ENCODE results near the gene MTHFSD. TPM values are rescaled to one million over a fixed set of nuclear protein-coding genes. Genes with fewer than 3 reads are reported as not detected.

MTHFSD gene
- polyA plus RNA-seq, 1 of the 3 experiments (the other 2 are of a cell fraction): 15.6 TPM

DNA sequence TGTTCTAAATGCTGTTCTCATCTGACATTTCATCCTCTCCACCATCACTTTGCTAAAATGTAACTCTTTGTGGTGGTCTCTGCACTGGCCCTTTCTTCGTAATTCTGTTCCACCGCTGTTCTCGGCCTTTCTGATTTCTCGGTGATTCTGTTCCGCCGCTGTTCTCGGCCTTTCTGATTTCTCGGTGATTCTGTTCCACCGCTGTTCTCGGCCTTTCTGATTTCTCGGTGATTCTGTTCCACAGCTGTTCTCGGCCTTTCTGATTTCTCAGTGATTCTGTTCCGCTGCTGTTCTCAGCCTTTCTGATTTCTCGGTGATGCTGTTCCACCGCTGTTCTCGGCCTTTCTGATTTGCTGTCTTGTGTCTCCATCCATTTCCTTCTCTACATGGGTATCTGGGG lies 32.4 kb downstream of the MTHFSD start:
- H3K79me2 ChIP-seq (ENCODE audit: insufficient read depth): no peaks in the 10 kb centered on the region
- H3F3A ChIP-seq (replicated peaks; ENCODE audit: insufficient read depth): no peaks in the 10 kb centered on the region
- ChIA-PET POLR2A (no interaction called here), CTCF (interaction anchor here (0.9 to 10.0 kb wide), 2 partner anchors 182 to 448 kb away, joined by 3 to 178 read pairs; no protein-coding TSS in a partner anchor)
- no peaks in the 10 kb centered on the region for H3K36me3 ChIP-seq (replicated peaks in 1 of 2; ENCODE audit: control insufficient read depth in 1 of 2, insufficient read depth in 2 of 2, low read length in 1 of 2)
- H3K27ac ChIP-seq (ENCODE audit: low read depth in 2 of 2, low read length in 1 of 2): no peak overlapping the region
- no peak overlapping the region for H3K4me3 ChIP-seq (ENCODE audit: low read depth in 2 of 2, low read length in 1 of 2)
- WGBS (ENCODE audit: low lambda C conversion rate): 71% methylated on average over 16 of the region's 16 CpGs
- peaks cover 53% of the 10 kb centered on the region for H3K27me3 ChIP-seq (ENCODE audit: insufficient read depth)
- H3K9me3 ChIP-seq: no peaks in the 10 kb centered on the region
- TF ChIP-seq CHD2 (IDR thresholded peaks at IDR 0.05; ENCODE audit: low read length, partially characterized antibody): no peak
- TF ChIP-seq, protein P1, sequence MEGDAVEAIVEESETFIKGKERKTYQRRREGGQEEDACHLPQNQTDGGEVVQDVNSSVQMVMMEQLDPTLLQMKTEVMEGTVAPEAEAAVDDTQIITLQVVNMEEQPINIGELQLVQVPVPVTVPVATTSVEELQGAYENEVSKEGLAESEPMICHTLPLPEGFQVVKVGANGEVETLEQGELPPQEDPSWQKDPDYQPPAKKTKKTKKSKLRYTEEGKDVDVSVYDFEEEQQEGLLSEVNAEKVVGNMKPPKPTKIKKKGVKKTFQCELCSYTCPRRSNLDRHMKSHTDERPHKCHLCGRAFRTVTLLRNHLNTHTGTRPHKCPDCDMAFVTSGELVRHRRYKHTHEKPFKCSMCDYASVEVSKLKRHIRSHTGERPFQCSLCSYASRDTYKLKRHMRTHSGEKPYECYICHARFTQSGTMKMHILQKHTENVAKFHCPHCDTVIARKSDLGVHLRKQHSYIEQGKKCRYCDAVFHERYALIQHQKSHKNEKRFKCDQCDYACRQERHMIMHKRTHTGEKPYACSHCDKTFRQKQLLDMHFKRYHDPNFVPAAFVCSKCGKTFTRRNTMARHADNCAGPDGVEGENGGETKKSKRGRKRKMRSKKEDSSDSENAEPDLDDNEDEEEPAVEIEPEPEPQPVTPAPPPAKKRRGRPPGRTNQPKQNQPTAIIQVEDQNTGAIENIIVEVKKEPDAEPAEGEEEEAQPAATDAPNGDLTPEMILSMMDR (IDR thresholded peaks at IDR 0.05): no peak
- no peak for TF ChIP-seq JUND (IDR thresholded peaks at IDR 0.05)
- no peak for TF ChIP-seq GABPA (IDR thresholded peaks at IDR 0.05; ENCODE audit: low read depth)
- TF ChIP-seq, protein P2, sequence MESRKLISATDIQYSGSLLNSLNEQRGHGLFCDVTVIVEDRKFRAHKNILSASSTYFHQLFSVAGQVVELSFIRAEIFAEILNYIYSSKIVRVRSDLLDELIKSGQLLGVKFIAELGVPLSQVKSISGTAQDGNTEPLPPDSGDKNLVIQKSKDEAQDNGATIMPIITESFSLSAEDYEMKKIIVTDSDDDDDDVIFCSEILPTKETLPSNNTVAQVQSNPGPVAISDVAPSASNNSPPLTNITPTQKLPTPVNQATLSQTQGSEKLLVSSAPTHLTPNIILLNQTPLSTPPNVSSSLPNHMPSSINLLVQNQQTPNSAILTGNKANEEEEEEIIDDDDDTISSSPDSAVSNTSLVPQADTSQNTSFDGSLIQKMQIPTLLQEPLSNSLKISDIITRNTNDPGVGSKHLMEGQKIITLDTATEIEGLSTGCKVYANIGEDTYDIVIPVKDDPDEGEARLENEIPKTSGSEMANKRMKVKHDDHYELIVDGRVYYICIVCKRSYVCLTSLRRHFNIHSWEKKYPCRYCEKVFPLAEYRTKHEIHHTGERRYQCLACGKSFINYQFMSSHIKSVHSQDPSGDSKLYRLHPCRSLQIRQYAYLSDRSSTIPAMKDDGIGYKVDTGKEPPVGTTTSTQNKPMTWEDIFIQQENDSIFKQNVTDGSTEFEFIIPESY (IDR thresholded peaks at IDR 0.05; ENCODE audit: borderline replicate concordance, low read depth): no peak
- TF ChIP-seq YY1 (IDR thresholded peaks at IDR 0.05; ENCODE audit: low read depth): no peak
- no peak for TF ChIP-seq RCOR1 (IDR thresholded peaks at IDR 0.05; ENCODE audit: low read length)
- TF ChIP-seq FOXJ3 (CRISPR knock-in tag; IDR thresholded peaks at IDR 0.05): no peak
- TF ChIP-seq TAF1 (IDR thresholded peaks at IDR 0.05; ENCODE audit: borderline replicate concordance, low read depth, low read length): no peak
- TF ChIP-seq NFIC (IDR thresholded peaks at IDR 0.05; ENCODE audit: borderline replicate concordance): no peak
- no peak for TF ChIP-seq GATA2 (CRISPR knock-in tag; IDR thresholded peaks at IDR 0.05)
- H3K4me2 ChIP-seq: no peak overlapping the region
- no peaks in the 10 kb centered on the region for H3K4me1 ChIP-seq (ENCODE audit: control insufficient read depth in 1 of 2, insufficient read depth in 2 of 2, low read depth in 1 of 2, low read length in 1 of 2)
- no peak overlapping the region for H2AFZ ChIP-seq (ENCODE audit: low read depth)
- no peak overlapping the region for H3K9ac ChIP-seq
- no peaks in the 10 kb centered on the region for H4K20me1 ChIP-seq (ENCODE audit: insufficient read depth)
- no peaks in the 10 kb centered on the region for H3K9me2 ChIP-seq
- no peak for DNase-seq

DNA sequence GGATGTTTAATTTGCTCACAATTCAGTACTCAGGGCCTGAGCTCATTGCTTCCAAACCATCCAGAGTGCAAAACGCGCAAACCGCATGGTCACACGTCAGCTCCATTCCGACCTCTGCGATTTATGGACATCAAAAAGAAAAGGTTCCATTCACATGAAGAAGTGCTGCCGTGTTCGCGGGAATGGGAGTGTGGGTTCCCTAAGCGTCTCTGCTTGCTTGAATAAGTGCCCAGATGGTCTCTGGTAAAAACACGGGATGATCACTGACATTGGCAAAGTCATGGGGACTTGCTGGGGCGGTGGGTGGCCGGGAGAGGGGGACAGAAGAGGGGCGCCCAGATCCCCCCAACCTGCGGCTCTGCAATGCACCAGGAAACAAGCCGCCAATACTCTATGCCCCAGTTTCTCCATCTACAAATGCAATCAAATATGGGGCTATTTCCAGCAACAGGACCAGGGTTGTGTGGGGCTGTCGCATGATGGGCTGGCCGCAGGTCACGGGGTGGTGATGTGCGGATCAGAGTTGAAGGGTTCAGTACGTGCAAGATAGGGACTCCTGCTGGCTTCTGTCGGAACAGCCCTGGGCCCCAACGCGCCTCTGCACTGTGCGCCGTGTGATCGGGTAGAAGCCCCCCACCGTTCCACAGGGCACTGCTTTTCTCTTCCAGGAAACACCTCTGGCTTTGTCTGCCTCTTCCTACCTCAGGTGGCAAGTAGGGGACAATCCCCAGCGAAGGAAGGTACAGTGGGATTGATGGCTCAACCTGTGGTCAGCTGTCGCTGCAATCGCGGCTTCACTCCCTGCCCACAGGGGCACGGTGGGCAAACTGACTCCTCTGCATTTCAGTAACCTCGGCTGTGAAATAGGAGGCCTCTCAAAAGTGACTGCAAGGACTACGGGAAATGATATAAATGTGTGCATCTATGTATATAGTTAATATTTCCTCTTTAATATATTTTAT lies 33.5 kb downstream of the MTHFSD start:
- Histone ChIP-seq H3K27ac (ENCODE audit: low read depth in 2 of 2, low read length in 1 of 2) (no peak overlapping the region), H3K27me3 (ENCODE audit: insufficient read depth) (peaks cover 64% of the 10 kb centered on the region), H3K9me2 (no peaks in the 10 kb centered on the region), H2AFZ (ENCODE audit: low read depth) (no peak overlapping the region), H3K79me2 (ENCODE audit: insufficient read depth) (no peaks in the 10 kb centered on the region), H4K20me1 (ENCODE audit: insufficient read depth) (no peaks in the 10 kb centered on the region), H3K4me2 (no peak overlapping the region), H3K4me1 (ENCODE audit: control insufficient read depth in 1 of 2, insufficient read depth in 2 of 2, low read depth in 1 of 2, low read length in 1 of 2) (no peaks in the 10 kb centered on the region), H3K36me3 (replicated peaks in 1 of 2; ENCODE audit: control insufficient read depth in 1 of 2, insufficient read depth in 2 of 2, low read length in 1 of 2) (no peaks in the 10 kb centered on the region), H3K9ac (no peak overlapping the region), H3K4me3 (ENCODE audit: low read depth in 2 of 2, low read length in 1 of 2) (no peak overlapping the region), H3F3A (replicated peaks; ENCODE audit: insufficient read depth) (no peaks in the 10 kb centered on the region), H3K9me3 (no peaks in the 10 kb centered on the region)
- ChIA-PET POLR2A (no interaction called here), CTCF (interaction anchor here (0.9 to 10.0 kb wide), 14 partner anchors 9 to 700 kb away, joined by 3 to 178 read pairs (median 6); partner anchors contain the start of gene FOXF1)
- TF ChIP-seq RAD21 (IDR thresholded peaks at IDR 0.05; ENCODE audit: low read length): no peak
- TF ChIP-seq, protein P3, sequence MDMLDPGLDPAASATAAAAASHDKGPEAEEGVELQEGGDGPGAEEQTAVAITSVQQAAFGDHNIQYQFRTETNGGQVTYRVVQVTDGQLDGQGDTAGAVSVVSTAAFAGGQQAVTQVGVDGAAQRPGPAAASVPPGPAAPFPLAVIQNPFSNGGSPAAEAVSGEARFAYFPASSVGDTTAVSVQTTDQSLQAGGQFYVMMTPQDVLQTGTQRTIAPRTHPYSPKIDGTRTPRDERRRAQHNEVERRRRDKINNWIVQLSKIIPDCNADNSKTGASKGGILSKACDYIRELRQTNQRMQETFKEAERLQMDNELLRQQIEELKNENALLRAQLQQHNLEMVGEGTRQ (IDR thresholded peaks at IDR 0.05; ENCODE audit: borderline replicate concordance, low read depth, low read length): no peak
- TF ChIP-seq, protein P1 (IDR thresholded peaks at IDR 0.05): peak; percentile 21; the same call in 1 of the 2 replicates
- 31% methylated on average over 27 of the region's 35 CpGs for WGBS (ENCODE audit: low lambda C conversion rate)
- no peak for DNase-seq
